Measurements from ENCODE around the gene GALNT6.

DNA sequence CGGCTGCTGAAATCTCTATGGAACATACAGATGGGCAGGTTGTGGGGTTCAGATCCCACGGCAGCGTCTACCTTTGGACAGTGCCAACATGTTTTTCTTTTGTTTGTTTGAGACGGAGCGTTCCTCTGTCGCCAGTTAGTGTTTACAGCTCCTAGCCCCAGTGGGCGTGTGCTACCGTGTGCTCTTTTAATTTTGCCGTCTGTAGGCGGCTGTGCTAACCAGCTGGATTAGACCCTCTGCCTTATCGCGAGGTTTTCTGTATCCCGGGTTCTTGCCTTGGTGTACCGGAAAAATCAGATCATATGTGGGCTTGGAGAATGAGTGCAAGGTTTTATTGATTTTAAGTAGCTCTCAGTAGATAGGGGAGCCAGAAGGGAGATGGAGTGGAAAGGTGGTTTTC is 9.8 kb upstream of the GALNT6 start:
- TF ChIP-seq ESRRA (IDR thresholded peaks at IDR 0.05; ENCODE audit: borderline replicate concordance, low read length) (no peak), RCOR1 (IDR thresholded peaks at IDR 0.05; ENCODE audit: low read depth, low read length) (no peak), FOSL2 (IDR thresholded peaks at IDR 0.05) (no peak), FOSL2 (CRISPR knock-in tag; IDR thresholded peaks at IDR 0.05) (no peak), EHMT2 (IDR thresholded peaks at IDR 0.05; ENCODE audit: low read depth) (no peak), RAD21 (conservative IDR thresholded peaks at IDR 0.05 in 1 of 2, IDR thresholded peaks at IDR 0.05 in 1 of 2) (no peak), MYC (IDR thresholded peaks at IDR 0.05; ENCODE audit: borderline replicate concordance, low read length) (no peak), CBX2 (IDR thresholded peaks at IDR 0.05; ENCODE audit: borderline replicate concordance, low read depth) (no peak), POLR2A (IDR thresholded peaks at IDR 0.05; ENCODE audit: low read length) (no peak)
